GM19193 (cell line): ENCODE measurements around the gene CIROP.

Experiments used
- POLR2A ChIP-seq: IDR thresholded peaks from 4 replicates; pipeline ENCODE4 v1.6.1; 2011; ENCODE audit not compliant: insufficient read depth, insufficient read length; ENCODE audit errors: extremely low read depth

CIROP gene

DNA sequence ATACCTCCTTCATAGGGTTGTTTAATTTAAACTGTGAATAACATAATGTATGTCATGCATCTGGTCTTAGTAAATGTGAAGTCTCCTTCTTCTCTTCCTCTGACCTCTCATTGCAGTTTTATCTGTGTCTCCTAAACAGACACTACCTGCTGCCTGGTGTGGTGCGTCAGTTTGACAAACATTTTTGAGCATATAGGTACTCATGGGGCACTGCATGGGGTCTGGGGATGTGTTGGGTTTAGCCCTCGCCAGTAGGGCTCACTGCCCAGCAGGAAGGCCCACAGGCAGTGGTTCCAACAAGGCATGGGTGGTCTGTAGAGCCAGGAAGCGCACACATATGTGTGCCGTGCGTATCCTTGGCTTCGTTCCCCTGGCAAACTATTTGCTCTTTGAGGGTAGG lies 17.3 kb upstream of the CIROP start:
- TF ChIP-seq POLR2A: no peak

DNA sequence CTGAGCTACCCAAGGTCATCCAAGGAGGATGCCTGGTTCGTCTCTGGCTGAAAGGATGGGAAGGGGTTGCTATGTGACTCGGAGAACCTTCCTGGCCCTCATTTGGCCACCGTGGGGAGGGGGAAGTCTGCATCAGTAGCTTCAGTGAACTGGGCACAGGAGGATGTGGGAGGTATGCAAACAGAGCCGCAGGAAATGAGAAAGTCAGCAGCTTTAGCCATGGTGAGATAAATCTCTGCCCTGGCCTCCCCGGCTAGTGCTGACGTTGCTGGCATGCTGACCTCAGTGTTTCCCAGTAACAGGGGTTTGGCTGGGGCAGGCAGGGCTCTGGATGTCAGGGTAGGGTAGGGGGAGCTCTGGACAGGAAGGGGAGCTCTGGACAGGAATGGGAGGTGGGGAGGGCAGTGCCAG lies 16.6 kb upstream of the CIROP start:
- TF ChIP-seq POLR2A: no peak

DNA sequence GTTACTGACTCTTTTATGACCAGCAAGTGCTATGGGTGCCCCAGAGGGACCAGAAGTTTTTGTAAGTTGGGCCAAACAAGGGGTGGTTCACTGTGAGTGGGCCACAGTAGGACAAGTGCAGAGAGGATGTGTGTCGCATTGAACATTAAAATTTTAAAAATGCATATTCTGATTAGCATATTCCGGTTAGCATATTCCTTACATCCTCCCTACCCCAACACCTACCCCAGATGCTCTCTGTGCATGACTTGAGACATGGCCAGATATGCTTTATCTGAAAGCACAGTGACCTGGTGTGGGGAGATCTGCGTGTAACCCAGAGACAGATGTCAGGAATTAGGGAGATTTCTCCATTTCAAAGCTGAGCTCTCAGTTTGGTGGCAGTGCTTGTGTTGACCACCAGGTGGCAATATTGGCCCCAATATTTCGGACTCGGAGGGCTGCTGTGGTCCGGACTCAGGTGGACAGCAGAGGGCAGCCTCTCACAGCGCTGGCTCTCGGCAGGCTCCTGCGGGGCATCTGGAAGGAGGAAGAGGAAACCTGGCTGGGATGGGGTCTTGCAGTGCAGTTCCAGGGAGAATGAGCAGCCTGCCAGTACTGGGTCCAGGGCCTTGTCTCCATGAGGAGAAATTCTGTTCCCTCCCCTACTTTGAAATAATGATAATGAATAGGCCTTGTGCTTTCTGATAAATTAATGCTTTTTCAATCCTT lies 15.9 kb upstream of the CIROP start:
- no peak for TF ChIP-seq POLR2A

DNA sequence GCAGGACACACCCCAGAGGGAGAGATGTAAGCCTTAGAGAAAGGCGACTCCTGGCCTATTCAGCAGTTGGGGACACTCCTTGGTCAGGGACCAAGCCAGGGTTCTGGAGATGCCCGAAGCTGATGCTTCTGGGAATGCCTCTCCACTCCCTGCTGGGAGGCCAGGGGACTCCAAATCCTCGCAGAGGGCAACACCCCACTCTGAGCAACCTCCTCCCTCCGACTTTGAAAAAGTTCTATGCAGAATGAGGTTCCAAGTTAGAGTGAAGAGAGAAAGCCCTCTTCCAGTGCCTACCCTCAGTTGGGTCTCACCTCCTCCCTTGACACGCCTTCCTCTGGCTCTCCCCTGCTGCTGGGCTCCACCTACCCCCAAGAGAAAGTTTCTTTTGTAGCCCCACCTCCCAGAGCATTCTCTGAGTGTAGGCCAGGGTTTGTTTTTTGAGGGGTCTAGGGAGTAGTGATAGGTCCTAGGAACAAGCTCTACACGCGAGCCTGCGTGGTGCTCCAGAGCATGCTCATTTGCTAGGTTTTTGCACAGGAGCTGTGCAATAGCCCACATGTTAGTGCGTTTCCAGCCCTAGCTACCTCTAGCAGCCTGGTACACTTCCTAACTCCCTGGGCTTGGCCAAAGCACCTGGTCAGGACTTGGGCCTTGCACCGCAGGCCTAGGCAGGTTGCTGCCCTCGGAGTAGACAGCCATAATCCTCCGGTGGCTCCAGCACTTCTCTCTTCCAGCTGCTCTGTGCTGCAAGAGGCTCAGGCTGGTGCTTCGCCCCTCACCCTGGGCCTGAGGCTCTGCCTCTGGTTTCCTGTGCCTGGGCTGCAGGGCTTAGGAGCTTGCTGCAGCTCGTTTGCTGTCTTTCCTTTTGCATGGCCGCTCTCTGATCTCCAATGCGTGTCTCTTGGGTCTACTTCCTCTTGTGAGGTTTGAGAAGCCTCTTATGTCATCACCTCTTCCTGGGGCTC lies 14.9 kb upstream of the CIROP start:
- TF ChIP-seq POLR2A: no peak

DNA sequence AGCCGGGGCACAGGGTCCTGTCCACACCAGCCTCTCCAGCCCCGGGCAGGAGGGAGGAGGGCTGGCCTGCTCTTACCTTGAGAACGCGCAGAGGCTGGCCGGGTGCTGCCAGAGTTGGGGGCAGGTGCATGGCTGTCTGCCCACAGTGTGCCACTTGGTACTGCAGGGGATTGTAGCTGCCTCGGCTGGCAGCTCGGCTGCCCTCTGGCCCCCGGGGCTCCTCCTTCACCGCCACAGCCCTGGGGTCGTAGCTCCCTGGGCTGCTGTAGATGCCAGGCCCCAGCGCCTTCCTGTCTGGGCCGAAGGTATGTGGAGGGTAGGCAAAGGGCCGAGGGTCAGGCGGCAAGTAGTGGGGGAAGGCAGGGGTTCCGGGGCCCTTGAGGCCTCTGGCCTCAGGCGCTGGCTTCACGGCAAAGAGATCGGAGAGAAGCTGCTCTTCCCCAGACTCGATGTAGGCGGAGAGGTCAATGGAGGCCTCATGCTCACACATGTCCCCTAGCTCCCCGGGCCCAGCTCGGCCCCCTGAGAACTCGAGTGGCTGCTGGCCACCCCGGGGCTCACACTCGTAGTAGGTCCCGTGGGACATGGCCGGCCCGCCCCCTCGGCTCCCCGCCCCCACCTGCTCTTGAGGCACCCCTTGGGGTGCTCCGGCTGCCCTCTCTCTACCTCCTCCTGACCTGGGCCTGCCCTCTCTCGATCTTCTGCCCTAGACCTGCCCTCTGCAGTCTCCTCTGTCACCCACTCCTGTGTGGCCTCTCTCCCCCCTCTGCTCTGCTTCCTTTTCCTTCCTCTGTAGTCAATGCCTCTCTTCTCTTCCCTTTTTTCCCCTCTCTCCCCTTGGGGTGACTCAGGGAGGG lies 13.9 kb upstream of the CIROP start, which contains the start of gene CEBPE:
Gene CEBPE, minus strand, starts transcription at position 750 of the 857 bp plus-strand sequence. Its CDS starts 164 bp downstream, at position 586.
- no peak for TF ChIP-seq POLR2A

DNA sequence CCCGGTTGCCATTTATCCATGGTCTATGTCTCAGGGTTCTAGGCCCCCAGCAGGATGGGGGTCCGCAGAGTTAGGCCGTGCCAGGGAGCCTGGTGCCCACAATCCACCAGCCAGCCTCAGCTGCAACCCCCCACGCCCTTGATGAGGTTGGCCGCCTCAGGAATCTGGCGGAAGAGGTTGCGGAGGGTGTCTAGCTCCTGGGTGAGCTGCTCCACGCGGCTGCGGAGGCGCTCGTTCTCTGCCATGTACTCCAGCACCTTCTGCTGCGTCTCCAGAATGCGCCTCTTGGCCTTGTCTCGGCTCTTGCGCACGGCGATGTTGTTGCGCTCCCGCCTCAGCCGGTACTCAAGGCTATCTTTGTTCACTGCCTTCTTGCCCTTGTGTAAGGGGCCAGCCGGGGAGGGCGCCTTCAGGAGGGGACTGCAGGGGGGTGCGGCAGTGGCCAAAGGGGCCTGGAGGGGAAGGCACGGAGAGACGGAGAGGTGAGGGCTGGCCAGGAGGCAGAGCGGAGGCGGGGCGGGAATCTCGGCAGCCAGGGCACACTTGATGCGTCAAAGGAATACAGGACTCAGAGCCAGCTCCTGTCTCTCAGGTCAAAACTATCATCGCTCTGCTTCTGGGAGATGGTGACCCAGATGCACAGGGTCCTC lies 12.7 kb upstream of the CIROP start:
- no peak for TF ChIP-seq POLR2A

DNA sequence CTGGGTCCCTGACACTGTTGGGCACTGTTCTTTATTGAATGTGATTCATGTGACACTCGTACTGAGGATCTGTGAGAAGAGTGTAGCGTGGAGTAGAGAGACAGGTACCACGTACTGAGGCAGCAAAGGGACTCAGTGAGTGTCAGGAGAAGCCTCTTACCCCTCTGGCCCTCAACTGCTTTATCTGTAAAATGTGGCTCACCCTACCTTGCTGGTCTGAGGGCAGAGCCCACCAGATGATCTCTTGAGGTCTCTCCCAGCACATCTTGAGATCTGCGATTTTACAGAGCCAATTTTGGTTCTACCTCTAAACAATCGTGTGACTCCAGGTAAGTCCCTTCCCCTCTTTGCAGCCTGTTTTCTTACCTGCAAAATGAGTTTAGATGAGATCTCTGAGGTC lies 11.1 kb upstream of the CIROP start:
- no peak for TF ChIP-seq POLR2A

DNA sequence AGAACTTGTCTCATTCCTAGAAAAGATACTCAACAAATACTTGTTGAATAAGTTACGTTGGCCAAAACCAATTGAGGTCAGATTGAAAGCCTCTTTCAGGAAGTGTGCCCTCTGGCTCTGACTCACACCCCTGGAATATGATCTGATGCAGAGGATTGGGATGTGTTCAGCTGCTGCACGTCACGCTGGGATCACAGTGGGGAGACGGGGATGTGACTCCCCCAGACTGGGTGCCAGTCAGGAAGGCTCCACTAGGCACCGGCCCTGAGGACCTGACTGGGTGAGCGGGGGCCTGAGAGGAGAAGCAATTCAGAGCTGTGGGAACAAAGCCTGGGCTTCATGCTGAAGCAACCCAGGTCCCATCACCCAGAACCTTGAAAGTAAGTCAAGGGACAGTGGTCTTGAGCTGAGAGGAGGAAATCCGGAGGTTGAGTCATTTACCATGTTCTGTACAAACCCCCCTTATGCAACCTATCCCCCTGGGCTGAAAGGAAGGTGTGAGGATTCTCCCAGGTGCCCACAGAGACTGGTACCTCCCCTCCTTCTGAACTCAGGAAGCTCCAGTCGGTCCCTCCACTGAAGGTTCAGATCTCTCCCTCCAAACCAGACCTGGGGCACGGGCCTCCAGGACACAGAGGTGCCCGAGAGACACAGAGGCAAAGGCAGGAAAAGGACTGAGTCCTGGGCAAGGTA lies 10.4 kb upstream of the CIROP start:
- TF ChIP-seq POLR2A: no peak

DNA sequence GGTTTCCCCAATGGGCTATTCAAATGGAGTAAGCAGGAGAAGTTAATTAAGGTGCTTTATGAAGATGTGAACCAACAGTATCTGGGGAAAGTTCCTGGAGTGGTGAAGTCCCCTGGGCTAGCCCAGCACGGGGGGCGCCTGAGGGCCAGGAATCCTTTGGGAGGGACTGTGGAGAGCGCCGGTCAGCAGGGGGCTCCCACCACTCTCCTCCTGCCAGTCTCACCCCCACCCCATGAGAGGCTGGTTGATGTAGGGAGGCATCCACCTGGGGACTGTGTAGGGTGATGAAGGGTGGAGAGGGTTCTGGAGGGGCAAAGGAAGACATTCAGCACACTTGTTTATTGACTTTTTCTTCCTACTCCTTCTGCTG lies 9.9 kb upstream of the CIROP start:
- no peak for TF ChIP-seq POLR2A

DNA sequence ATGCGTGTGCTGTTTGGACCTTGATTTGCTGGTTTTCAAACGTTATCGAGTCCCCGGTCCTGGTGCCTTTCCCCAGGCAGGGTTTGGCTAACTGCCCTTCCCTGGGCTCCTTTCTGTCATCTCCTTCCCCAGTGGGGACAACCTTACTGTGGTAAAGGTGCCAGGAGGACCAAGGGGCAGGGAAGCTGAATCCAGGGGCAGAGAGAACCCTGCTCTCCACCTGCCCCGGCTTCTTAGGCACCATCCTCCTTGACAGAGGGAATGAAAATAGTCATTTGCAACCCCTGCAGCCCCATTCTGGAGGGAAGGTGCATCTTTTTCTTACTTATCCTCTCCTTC lies 9.3 kb upstream of the CIROP start:
- no peak for TF ChIP-seq POLR2A

DNA sequence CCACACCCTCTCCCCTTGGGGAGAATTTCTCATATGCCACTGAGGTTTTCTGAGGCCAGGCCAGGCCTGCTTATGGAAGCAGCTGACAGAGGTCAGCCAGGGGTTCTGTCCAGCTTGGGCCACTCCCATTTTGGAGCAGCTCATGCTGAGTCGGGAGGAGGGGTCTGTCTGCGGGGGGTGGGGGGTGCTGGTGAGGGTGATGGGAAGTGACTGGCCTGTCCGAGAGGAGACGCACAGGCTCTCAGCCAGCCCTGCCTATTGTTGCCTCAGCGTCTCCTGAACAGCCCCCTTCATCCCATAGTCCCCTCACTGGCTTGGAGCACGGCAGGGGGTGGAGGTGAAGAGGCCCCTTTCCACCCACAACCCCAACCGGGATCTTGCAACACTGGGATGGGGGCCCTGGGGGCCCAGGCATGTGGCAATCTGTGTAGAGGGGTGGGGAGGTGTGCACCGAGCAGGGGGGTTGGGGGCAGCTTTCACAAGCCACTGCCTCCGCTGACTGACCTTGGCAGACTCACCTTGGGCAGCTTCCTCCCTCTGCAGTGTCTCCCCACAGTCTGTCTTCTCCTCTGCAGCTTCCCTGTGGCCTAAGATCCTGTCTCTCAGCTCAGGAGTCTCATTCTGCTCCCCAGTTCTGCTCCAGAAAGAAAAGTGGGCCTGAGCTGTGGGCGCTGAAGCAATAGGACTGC lies 8.8 kb upstream of the CIROP start:
- no peak for TF ChIP-seq POLR2A

DNA sequence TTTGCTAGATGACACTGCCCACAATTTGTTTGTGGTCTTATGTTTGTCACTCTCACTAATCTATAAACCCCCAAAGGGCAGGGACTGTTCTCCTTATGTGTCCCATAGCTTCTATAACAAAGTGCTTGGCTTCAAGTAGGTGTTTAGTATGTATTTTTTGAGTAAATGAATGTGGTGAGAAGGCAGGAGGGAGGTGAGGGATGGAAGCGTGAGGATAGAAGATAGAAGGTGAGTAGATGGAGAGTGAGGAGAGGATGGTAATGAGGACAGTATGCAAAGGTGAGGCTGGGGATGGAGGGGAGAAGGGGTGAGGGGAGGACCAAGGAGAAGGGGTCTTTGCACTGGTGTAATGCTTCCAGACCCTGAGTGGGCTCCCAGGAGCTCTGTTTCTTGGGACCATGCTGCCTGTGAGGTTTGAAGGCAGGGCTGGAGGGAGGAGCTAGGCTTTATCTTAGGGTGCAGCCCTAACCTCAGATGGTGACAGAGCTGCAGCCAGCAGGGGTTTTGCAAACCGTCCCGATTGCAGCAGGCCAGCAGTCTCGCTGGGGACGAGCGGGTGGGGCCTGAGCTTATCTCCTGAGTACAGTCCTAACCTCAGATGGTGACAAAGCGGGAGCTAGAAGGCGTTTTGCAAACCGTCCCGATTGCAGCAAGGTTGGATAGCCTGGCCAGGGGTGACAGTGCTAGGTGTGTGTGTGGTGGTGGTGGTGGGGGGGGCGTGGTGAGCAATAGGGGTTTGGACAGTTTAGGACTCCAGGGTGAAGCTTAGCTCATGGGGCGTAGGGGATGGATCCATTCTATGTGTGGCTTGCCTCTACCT lies 7.8 kb upstream of the CIROP start:
- no peak for TF ChIP-seq POLR2A
